ENCODE results near the gene FOCAD.
A peak's percentile ranks its signal among the peaks of the same experiment; 100 is the strongest.

Gene FOCAD

GRCh38 chr9:20783057-20784038 is 99.3 kb downstream of the FOCAD start:
- no peak for FAIRE-seq
- TF ChIP-seq POLR2A (IDR thresholded peaks at IDR 0.05; ENCODE audit: low read depth, low read length) (no peak), POLR2AphosphoS5 (IDR thresholded peaks at IDR 0.05; ENCODE audit: low read depth, low read length) (no peak), TAF1 (IDR thresholded peaks at IDR 0.05; ENCODE audit: low read depth, low read length) (no peak), POU2F2 (IDR thresholded peaks at IDR 0.05; ENCODE audit: low read depth, low read length) (no peak)
- no peak for DNase-seq (ENCODE audit: insufficient read length, low spot score)

- no peak for TF ChIP-seq PAX5 (IDR thresholded peaks at IDR 0.05; ENCODE audit: insufficient read depth, low read length, severe bottlenecking)
- TF ChIP-seq TAF1 (IDR thresholded peaks at IDR 0.05; ENCODE audit: low read depth, low read length): no peak
- TF ChIP-seq SPI1 (IDR thresholded peaks at IDR 0.05; ENCODE audit: low read depth, low read length): no peak
- TF ChIP-seq POLR2AphosphoS5 (IDR thresholded peaks at IDR 0.05; ENCODE audit: low read depth, low read length): no peak
- no peak for TF ChIP-seq POU2F2 (IDR thresholded peaks at IDR 0.05; ENCODE audit: low read depth, low read length)
- no peak for TF ChIP-seq POLR2A (IDR thresholded peaks at IDR 0.05; ENCODE audit: low read depth, low read length)
- no peak for FAIRE-seq
- DNase-seq (ENCODE audit: insufficient read length, low spot score): no peak
Observed at GRCh38 chr9:20784196-20784595, 100.1 kb downstream of the FOCAD start.

GRCh38 chr9:20786807-20787206 is 102.7 kb downstream of the FOCAD start:
- no peak for FAIRE-seq
- TF ChIP-seq POLR2A (IDR thresholded peaks at IDR 0.05; ENCODE audit: low read depth, low read length): no peak
- DNase-seq (ENCODE audit: insufficient read length, low spot score): no peak

GRCh38 chr9:20788526-20789451 is 104.7 kb downstream of the FOCAD start:
- TF ChIP-seq SPI1 (IDR thresholded peaks at IDR 0.05; ENCODE audit: low read depth, low read length): no peak
- no peak for TF ChIP-seq POLR2AphosphoS5 (IDR thresholded peaks at IDR 0.05; ENCODE audit: low read depth, low read length)
- TF ChIP-seq POLR2A (IDR thresholded peaks at IDR 0.05; ENCODE audit: low read depth, low read length): no peak
- no peak for TF ChIP-seq POU2F2 (IDR thresholded peaks at IDR 0.05; ENCODE audit: low read depth, low read length)
- TF ChIP-seq TAF1 (IDR thresholded peaks at IDR 0.05; ENCODE audit: low read depth, low read length): no peak
- no peak for TF ChIP-seq PAX5 (IDR thresholded peaks at IDR 0.05; ENCODE audit: insufficient read depth, low read length, severe bottlenecking)
- FAIRE-seq (no peak), DNase-seq (ENCODE audit: insufficient read length, low spot score) (no peak)

GRCh38 chr9:20790721-20791120 is 106.7 kb downstream of the FOCAD start:
- no peak for TF ChIP-seq TAF1 (IDR thresholded peaks at IDR 0.05; ENCODE audit: low read depth, low read length)
- no peak for TF ChIP-seq SPI1 (IDR thresholded peaks at IDR 0.05; ENCODE audit: low read depth, low read length)
- TF ChIP-seq PAX5 (IDR thresholded peaks at IDR 0.05; ENCODE audit: insufficient read depth, low read length, severe bottlenecking): no peak
- TF ChIP-seq POLR2AphosphoS5 (IDR thresholded peaks at IDR 0.05; ENCODE audit: low read depth, low read length): no peak
- TF ChIP-seq POLR2A (IDR thresholded peaks at IDR 0.05; ENCODE audit: low read depth, low read length): no peak
- TF ChIP-seq POU2F2 (IDR thresholded peaks at IDR 0.05; ENCODE audit: low read depth, low read length): no peak
- FAIRE-seq (no peak), DNase-seq (ENCODE audit: insufficient read length, low spot score) (no peak)

GRCh38 chr9:20791682-20792081 is 107.6 kb downstream of the FOCAD start:
- TF ChIP-seq POU2F2 (IDR thresholded peaks at IDR 0.05; ENCODE audit: low read depth, low read length) (no peak), POLR2A (IDR thresholded peaks at IDR 0.05; ENCODE audit: low read depth, low read length) (no peak), POLR2AphosphoS5 (IDR thresholded peaks at IDR 0.05; ENCODE audit: low read depth, low read length) (no peak), PAX5 (IDR thresholded peaks at IDR 0.05; ENCODE audit: insufficient read depth, low read length, severe bottlenecking) (no peak), SPI1 (IDR thresholded peaks at IDR 0.05; ENCODE audit: low read depth, low read length) (no peak), TAF1 (IDR thresholded peaks at IDR 0.05; ENCODE audit: low read depth, low read length) (no peak)
- DNase-seq (ENCODE audit: insufficient read length, low spot score): no peak

GRCh38 chr9:20804489-20805250 is 120.6 kb downstream of the FOCAD start:
- DNase-seq (ENCODE audit: insufficient read length, low spot score): no peak
- no peak for TF ChIP-seq POLR2A (IDR thresholded peaks at IDR 0.05; ENCODE audit: low read depth, low read length)
- TF ChIP-seq SPI1 (IDR thresholded peaks at IDR 0.05; ENCODE audit: low read depth, low read length): no peak
- no peak for TF ChIP-seq POLR2AphosphoS5 (IDR thresholded peaks at IDR 0.05; ENCODE audit: low read depth, low read length)
- TF ChIP-seq POU2F2 (IDR thresholded peaks at IDR 0.05; ENCODE audit: low read depth, low read length): no peak
- no peak for TF ChIP-seq PAX5 (IDR thresholded peaks at IDR 0.05; ENCODE audit: insufficient read depth, low read length, severe bottlenecking)
- no peak for TF ChIP-seq TAF1 (IDR thresholded peaks at IDR 0.05; ENCODE audit: low read depth, low read length)
- no peak for FAIRE-seq

More at GRCh38 chr9:20791682-20792081, 107.6 kb downstream of the FOCAD start:
- FAIRE-seq: peak; percentile 28

- TF ChIP-seq POU2F2 (IDR thresholded peaks at IDR 0.05; ENCODE audit: low read depth, low read length) (no peak), PAX5 (IDR thresholded peaks at IDR 0.05; ENCODE audit: insufficient read depth, low read length, severe bottlenecking) (no peak), TAF1 (IDR thresholded peaks at IDR 0.05; ENCODE audit: low read depth, low read length) (no peak), POLR2AphosphoS5 (IDR thresholded peaks at IDR 0.05; ENCODE audit: low read depth, low read length) (no peak), SPI1 (IDR thresholded peaks at IDR 0.05; ENCODE audit: low read depth, low read length) (no peak), POLR2A (IDR thresholded peaks at IDR 0.05; ENCODE audit: low read depth, low read length) (no peak)
- peak; percentile 28 for FAIRE-seq
- no peak for DNase-seq (ENCODE audit: insufficient read length, low spot score)
Observed at GRCh38 chr9:20805766-20806165, 121.7 kb downstream of the FOCAD start.

All from GM12891 (cell line).